Mesenchymal stem cell (in vitro differentiated cells and primary cell): ENCODE results near the gene INHBA.

Source experiments
- DNase-seq: peaks from one replicate; pipeline ENCODE4 v3.0.0-alpha.2; 2013
- H2AFZ ChIP-seq: one replicate; pipeline ENCODE4 v1.6.1; 2013; ENCODE audit warnings: low read depth, mild to moderate bottlenecking, control low read depth, inconsistent platforms, low read length, moderate library complexity
- H2AK5ac ChIP-seq: 2 replicates; pipeline ENCODE4 v1.6.1; 2013; ENCODE audit warnings: low read length, moderate library complexity, mild to moderate bottlenecking, inconsistent platforms; ENCODE audit not compliant: severe bottlenecking
- H2BK120ac ChIP-seq: one replicate; pipeline ENCODE4 v1.6.1; 2013; ENCODE audit warnings: low read depth, mild to moderate bottlenecking, inconsistent platforms, low read length, moderate library complexity
- H2BK12ac ChIP-seq, 2 experiments: one replicate each; pipeline ENCODE4 v1.6.1; 2013; ENCODE audit warnings: inconsistent platforms in 2 of 2, low read length in 2 of 2, mild to moderate bottlenecking in 2 of 2, moderate library complexity in 2 of 2, control low read depth in 1 of 2
- H2BK15ac ChIP-seq: one replicate; pipeline ENCODE4 v1.6.1; 2013; ENCODE audit warnings: mild to moderate bottlenecking, low read depth, inconsistent platforms; ENCODE audit not compliant: poor library complexity, severe bottlenecking
- H2BK5ac ChIP-seq: 2 replicates; pipeline ENCODE4 v1.6.1; 2013; ENCODE audit warnings: low read depth, mild to moderate bottlenecking, low read length, control low read depth, inconsistent platforms; ENCODE audit not compliant: poor library complexity, severe bottlenecking
- H3K14ac ChIP-seq, 2 experiments: one replicate each; pipeline ENCODE4 v1.6.1; 2013; ENCODE audit warnings: inconsistent platforms in 2 of 2, low read length in 2 of 2, control low read depth in 1 of 2, mild to moderate bottlenecking in 1 of 2, moderate library complexity in 1 of 2
- H3K18ac ChIP-seq, 2 experiments: one replicate each; pipeline ENCODE4 v1.6.1; 2013; ENCODE audit warnings: inconsistent platforms in 2 of 2, low read length in 2 of 2, control low read depth in 1 of 2, low read depth in 1 of 2, mild to moderate bottlenecking in 1 of 2
- H3K23ac ChIP-seq, 2 experiments: one replicate each; pipeline ENCODE4 v1.6.1; 2013; ENCODE audit warnings: inconsistent platforms in 2 of 2, low read length in 2 of 2, mild to moderate bottlenecking in 2 of 2, moderate library complexity in 2 of 2, control low read depth in 1 of 2
- H3K27ac ChIP-seq: 2 replicates; pipeline ENCODE4 v1.5.1; 2013; ENCODE audit warnings: mild to moderate bottlenecking, moderate library complexity, low read length, control low read depth, inconsistent platforms; ENCODE audit not compliant: poor library complexity, severe bottlenecking
- H3K27me3 ChIP-seq, 2 experiments: 2 replicates each; pipeline versions ENCODE4 v1.6.1 to v1.7.0; 2013; ENCODE audit warnings: low read length in 2 of 2, mild to moderate bottlenecking in 2 of 2, moderate library complexity in 2 of 2, control low read depth in 1 of 2, inconsistent platforms in 1 of 2; ENCODE audit not compliant: control insufficient read depth in 1 of 2, insufficient read depth in 1 of 2
- H3K36me3 ChIP-seq, 2 experiments: 2 replicates each; pipeline versions ENCODE4 v1.6.1 to v1.7.0; 2013; ENCODE audit warnings: low read length in 2 of 2, control low read depth in 1 of 2, inconsistent platforms in 1 of 2, low read depth in 1 of 2, mild to moderate bottlenecking in 1 of 2; ENCODE audit not compliant: insufficient read depth in 2 of 2, control insufficient read depth in 1 of 2
- H3K4ac ChIP-seq, 2 experiments: one replicate each; pipeline ENCODE4 v1.6.1; 2013; ENCODE audit warnings: inconsistent platforms in 2 of 2, low read length in 2 of 2, mild to moderate bottlenecking in 2 of 2, moderate library complexity in 2 of 2, control low read depth in 1 of 2, low read depth in 1 of 2
- H3K4me1 ChIP-seq: 2 replicates; pipeline ENCODE4 v1.6.1; 2013; ENCODE audit warnings: low read depth, low read length, control low read depth; ENCODE audit not compliant: control insufficient read depth, insufficient read depth
- H3K4me2 ChIP-seq: 2 replicates; pipeline ENCODE4 v1.6.1; 2013; ENCODE audit warnings: low read length, mild to moderate bottlenecking, inconsistent platforms; ENCODE audit not compliant: poor library complexity, severe bottlenecking
- H3K4me3 ChIP-seq, 2 experiments: 2 replicates each; pipeline versions ENCODE4 v1.5.1 to v1.7.0; 2013; ENCODE audit warnings: low read length in 2 of 2, mild to moderate bottlenecking in 2 of 2, control low read depth in 1 of 2, low read depth in 1 of 2; ENCODE audit not compliant: insufficient read depth in 1 of 2
- H3K79me1 ChIP-seq: replicated peaks from 2 replicates; pipeline ENCODE4 v1.6.1; 2013; ENCODE audit warnings: mild to moderate bottlenecking, control low read depth, low read length, inconsistent platforms; ENCODE audit not compliant: poor library complexity, severe bottlenecking
- H3K9ac ChIP-seq: 2 replicates; pipeline ENCODE4 v1.7.0; 2013; ENCODE audit warnings: mild to moderate bottlenecking, low read length, moderate library complexity
- H3K9me3 ChIP-seq: 2 replicates; pipeline ENCODE4 v1.7.0; 2013; ENCODE audit warnings: mild to moderate bottlenecking, low read length; ENCODE audit not compliant: control insufficient read depth
- H4K8ac ChIP-seq: one replicate; pipeline ENCODE4 v1.6.1; 2013; ENCODE audit warnings: inconsistent platforms, mild to moderate bottlenecking, low read length, moderate library complexity
- H4K91ac ChIP-seq: one replicate; pipeline ENCODE4 v1.6.1; 2013; ENCODE audit warnings: mild to moderate bottlenecking, low read length, inconsistent platforms

Gene INHBA

GRCh38 chr7:41637049-41637448 is 65.8 kb downstream of the INHBA start:
- no peak overlapping the region for H4K8ac ChIP-seq
- no peak overlapping the region for H2BK5ac ChIP-seq
- no peak overlapping the region for H3K9ac ChIP-seq
- no peak overlapping the region for H2BK15ac ChIP-seq
- H4K91ac ChIP-seq, result no peak overlapping the region
- no peak overlapping the region for H3K4ac ChIP-seq
- H3K9me3 ChIP-seq, result no peaks in the 10 kb centered on the region
- H2AK5ac ChIP-seq, result no peak overlapping the region
- no peak overlapping the region for H2BK12ac ChIP-seq
- H3K36me3 ChIP-seq, result no peaks in the 10 kb centered on the region
- H2AFZ ChIP-seq, result no peak overlapping the region
- H3K79me1 ChIP-seq, result no peaks in the 10 kb centered on the region
- H3K23ac ChIP-seq, result no peak overlapping the region
- no peak overlapping the region for H3K18ac ChIP-seq
- H3K4me2 ChIP-seq, result no peak overlapping the region
- no peak overlapping the region for H2BK120ac ChIP-seq
- H3K27ac ChIP-seq, result no peak overlapping the region
- no peak overlapping the region for H3K4me3 ChIP-seq
- H3K27me3 ChIP-seq, result no peaks in the 10 kb centered on the region
- DNase-seq, result no peak
- H3K4me1 ChIP-seq, result no peaks in the 10 kb centered on the region
- no peak overlapping the region for H3K14ac ChIP-seq
